ENCODE measurements around the gene FETUB.

Gene FETUB

DNA sequence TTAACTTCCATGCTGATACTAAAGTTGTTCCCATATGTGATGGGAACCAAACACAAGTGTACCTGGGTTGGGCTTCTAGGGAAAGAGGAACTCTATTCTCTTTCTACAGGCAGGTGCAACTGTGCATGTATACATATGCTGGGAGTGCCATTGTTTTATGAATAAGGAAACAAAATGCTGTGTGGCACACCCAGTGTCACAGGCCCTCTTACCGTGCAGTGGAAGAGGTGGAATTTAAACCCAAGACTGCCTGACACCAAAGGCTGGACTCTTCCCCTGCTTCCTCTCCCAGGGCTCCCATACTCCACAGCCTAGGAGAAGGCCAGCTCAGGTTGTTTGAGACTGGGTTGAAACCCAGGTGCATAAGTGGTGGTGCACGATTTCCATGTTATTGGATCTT is 1.9 kb upstream of the FETUB start:
- Mint-ChIP-seq H3K27ac (no peak overlapping the region), H3K4me1 (peaks cover 19% of the 10 kb centered on the region), H3K27me3 (peaks cover 2% of the 10 kb centered on the region), H3K36me3 (ENCODE audit: low read depth) (no peaks in the 10 kb centered on the region), H3K9me3 (no peaks in the 10 kb centered on the region), H3K4me3 (no peak overlapping the region)
- ATAC-seq (no peak), DNase-seq (no peak)

DNA sequence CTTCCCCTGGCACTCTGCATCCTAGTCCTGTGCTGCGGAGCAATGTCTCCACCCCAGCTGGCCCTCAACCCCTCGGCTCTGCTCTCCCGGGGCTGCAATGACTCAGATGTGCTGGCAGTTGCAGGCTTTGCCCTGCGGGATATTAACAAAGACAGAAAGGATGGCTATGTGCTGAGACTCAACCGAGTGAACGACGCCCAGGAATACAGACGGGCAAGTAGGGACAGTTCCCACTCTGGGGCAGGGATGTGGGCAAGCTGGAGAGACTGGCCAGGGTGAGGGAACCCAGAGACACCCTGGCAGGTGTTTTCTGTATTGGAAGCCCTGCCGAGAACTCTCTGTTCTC is 247 bp downstream of the FETUB start:
- Mint-ChIP-seq H3K9me3 (no peaks in the 10 kb centered on the region), H3K27ac (no peak overlapping the region), H3K27me3 (peaks cover 8% of the 10 kb centered on the region), H3K36me3 (ENCODE audit: low read depth) (no peaks in the 10 kb centered on the region), H3K4me3 (no peak overlapping the region), H3K4me1 (peaks cover 21% of the 10 kb centered on the region)
- no peak for DNase-seq
- ATAC-seq = no peak

GRCh38 chr3:186640929-186641328 is 730 bp downstream of the FETUB start:
- ATAC-seq (no peak), DNase-seq (no peak)
- Mint-ChIP-seq H3K36me3 (ENCODE audit: low read depth) (no peaks in the 10 kb centered on the region), H3K4me1 (peaks cover 21% of the 10 kb centered on the region), H3K27ac (no peak overlapping the region), H3K9me3 (no peaks in the 10 kb centered on the region), H3K4me3 (no peak overlapping the region), H3K27me3 (peaks cover 8% of the 10 kb centered on the region)

DNA sequence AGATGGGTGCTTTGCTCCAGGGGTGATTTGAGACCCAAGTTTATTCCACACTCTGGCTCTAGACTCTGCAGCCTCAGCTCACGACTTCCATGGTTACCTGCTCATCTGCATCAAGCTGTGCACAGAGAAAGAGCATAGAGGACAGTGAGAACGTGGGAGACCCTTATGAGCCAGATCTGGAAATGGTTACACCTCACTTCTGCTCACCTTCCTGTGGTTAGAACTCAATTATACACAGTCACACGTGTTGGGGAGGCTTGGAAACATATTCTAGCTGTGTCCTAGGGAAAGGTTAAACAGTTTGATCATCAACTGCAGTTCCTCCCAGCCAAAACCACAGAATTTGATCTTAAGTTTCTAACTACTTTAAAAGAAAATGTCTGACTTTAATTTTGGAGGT is 1.8 kb downstream of the FETUB start:
- no peak overlapping the region for H3K4me3 Mint-ChIP-seq
- no peaks in the 10 kb centered on the region for H3K9me3 Mint-ChIP-seq
- H3K27me3 Mint-ChIP-seq = peaks cover 7% of the 10 kb centered on the region
- DNase-seq (no peak), ATAC-seq (peak; percentile 80)
- H3K36me3 Mint-ChIP-seq (ENCODE audit: low read depth) = no peaks in the 10 kb centered on the region
- H3K4me1 Mint-ChIP-seq = peaks cover 21% of the 10 kb centered on the region
- H3K27ac Mint-ChIP-seq = no peak overlapping the region

DNA sequence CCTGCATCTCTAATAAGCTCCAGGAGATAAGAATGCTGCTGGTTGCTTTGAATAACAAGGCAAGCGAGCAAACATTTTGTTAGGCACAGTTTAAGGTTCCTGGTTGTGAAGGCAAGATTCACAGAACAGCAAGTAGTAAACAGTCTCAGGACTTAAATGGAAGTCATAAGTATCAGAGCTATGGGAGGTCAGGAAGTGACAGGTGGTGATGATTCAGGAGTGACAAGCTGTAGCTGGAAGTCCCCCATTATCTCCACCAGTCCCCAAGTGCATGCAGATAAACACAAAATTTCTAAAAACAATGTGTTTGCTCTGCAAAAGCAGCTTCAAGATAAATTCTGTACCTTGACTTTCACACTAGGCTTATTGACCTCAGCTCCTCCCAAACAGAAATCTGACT is 3.3 kb downstream of the FETUB start:
- H3K4me1 Mint-ChIP-seq = peaks cover 21% of the 10 kb centered on the region
- H3K9me3 Mint-ChIP-seq = no peaks in the 10 kb centered on the region
- no peak overlapping the region for H3K27ac Mint-ChIP-seq
- H3K4me3 Mint-ChIP-seq = no peak overlapping the region
- ATAC-seq = peak; percentile 78
- no peaks in the 10 kb centered on the region for H3K36me3 Mint-ChIP-seq (ENCODE audit: low read depth)
- peaks cover 6% of the 10 kb centered on the region for H3K27me3 Mint-ChIP-seq
- DNase-seq = no peak

GRCh38 chr3:186644683-186645082 is 4.5 kb downstream of the FETUB start:
- Mint-ChIP-seq H3K4me1 (peaks cover 21% of the 10 kb centered on the region), H3K27ac (no peak overlapping the region), H3K27me3 (peaks cover 6% of the 10 kb centered on the region), H3K36me3 (ENCODE audit: low read depth) (no peaks in the 10 kb centered on the region), H3K4me3 (no peak overlapping the region), H3K9me3 (no peaks in the 10 kb centered on the region)
- ATAC-seq (no peak), DNase-seq (no peak)

DNA sequence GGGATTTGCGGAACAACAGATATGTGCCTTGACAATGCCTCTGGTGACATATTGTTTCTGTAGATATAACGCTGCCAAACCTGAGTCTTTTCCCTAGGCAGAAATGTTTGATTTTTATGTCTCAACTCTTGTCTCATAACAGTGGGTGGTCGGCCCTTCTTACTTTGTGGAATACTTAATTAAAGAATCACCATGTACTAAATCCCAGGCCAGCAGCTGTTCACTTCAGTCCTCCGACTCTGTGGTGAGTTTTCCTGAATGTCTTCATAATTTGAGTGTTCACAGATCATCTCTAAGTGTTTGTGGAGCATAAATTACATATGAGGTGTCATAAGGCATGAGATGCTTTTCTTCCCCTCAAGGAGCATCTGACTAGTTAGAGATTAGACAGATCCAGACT is 5.9 kb downstream of the FETUB start:
- ATAC-seq = no peak
- no peak overlapping the region for H3K4me3 Mint-ChIP-seq
- peaks cover 6% of the 10 kb centered on the region for H3K27me3 Mint-ChIP-seq

DNA sequence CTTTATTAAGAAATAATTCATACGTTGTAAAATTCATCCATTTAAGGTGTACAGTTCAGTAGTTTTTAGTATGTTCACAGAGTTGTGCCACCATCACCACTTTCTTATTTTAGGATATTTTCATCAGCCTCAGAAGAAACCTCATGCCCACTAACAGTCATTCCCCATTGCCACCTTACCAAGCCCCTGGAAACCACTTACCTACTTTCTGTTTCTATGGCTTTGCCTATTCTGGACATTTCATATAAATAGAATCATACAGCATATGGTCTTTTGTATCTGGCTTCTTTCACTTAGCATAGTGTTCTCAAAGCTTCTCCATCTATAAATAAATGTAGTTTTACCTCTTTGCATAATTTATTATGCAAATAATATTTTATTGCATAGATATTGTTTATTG is 6.6 kb downstream of the FETUB start:
- H3K27me3 Mint-ChIP-seq = peaks cover 8% of the 10 kb centered on the region
- no peak overlapping the region for H3K27ac Mint-ChIP-seq
- peaks cover 15% of the 10 kb centered on the region for H3K4me1 Mint-ChIP-seq
- no peak for DNase-seq
- no peaks in the 10 kb centered on the region for H3K9me3 Mint-ChIP-seq
- no peak for ATAC-seq
- H3K4me3 Mint-ChIP-seq = no peak overlapping the region
- H3K36me3 Mint-ChIP-seq (ENCODE audit: low read depth) = no peaks in the 10 kb centered on the region

More for the DNA sequence above, 5.9 kb downstream of the FETUB start:
- DNase-seq = no peak
- no peak overlapping the region for H3K27ac Mint-ChIP-seq
- no peaks in the 10 kb centered on the region for H3K9me3 Mint-ChIP-seq
- H3K36me3 Mint-ChIP-seq (ENCODE audit: low read depth) = no peaks in the 10 kb centered on the region
- peaks cover 20% of the 10 kb centered on the region for H3K4me1 Mint-ChIP-seq

DNA sequence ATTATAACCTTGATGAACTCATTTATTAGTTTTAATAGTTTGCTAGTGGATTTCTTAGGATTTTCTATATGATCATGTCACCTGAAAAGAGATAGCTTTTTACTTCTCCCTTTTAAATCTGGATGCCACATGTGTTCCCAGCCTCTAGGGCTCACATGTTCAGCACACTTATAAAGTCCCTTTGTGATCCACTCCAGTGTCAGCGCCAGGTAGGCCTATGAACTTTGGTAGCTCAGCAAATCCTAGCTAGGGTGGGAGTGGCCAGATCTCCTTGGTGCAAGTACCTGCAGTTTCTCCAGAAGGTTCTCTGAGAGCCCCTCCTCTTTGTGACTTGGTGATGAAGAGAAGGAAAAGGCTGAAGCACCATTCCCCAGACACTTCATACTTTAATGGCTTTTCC is 8.7 kb downstream of the FETUB start:
- Mint-ChIP-seq H3K27me3 (peaks cover 11% of the 10 kb centered on the region), H3K36me3 (ENCODE audit: low read depth) (no peaks in the 10 kb centered on the region), H3K4me3 (no peak overlapping the region), H3K9me3 (no peaks in the 10 kb centered on the region), H3K4me1 (peaks cover 3% of the 10 kb centered on the region), H3K27ac (no peak overlapping the region)
- ATAC-seq = no peak
- no peak for DNase-seq

DNA sequence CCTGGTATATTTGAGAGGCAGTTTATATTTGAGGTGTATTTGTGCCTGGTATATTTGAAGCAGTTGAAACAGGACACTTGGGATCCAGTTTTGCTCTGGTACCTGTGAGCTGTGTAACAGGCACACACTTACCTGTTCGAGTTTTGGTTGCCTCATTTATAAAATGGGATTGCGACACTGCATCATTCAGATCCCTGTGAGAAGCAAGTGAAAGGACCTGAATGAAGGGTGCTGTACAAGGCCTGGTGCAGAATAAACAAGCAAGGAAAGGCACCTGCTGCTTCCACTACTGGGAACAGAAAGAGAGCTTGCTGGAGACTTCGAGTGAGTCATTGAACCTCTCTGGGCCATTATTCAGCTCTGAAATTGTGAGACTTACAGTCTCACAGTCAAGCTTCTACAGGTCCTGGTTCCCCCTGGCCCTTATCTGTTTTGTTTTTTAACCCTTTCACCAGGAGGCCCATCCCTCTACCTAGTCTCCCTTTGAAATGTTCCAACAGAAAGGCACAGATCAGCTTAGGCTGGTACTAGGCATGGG is 11.5 kb downstream of the FETUB start:
- H3K27ac Mint-ChIP-seq = no peak overlapping the region
- DNase-seq (no peak), ATAC-seq (no peak)
- no peaks in the 10 kb centered on the region for H3K36me3 Mint-ChIP-seq (ENCODE audit: low read depth)
- H3K4me1 Mint-ChIP-seq = peaks cover 3% of the 10 kb centered on the region
- H3K4me3 Mint-ChIP-seq = no peak overlapping the region
- H3K27me3 Mint-ChIP-seq = peaks cover 5% of the 10 kb centered on the region
- no peaks in the 10 kb centered on the region for H3K9me3 Mint-ChIP-seq

GRCh38 chr3:186653080-186653707 is 13.0 kb downstream of the FETUB start:
- H3K9me3 Mint-ChIP-seq = no peaks in the 10 kb centered on the region
- no peak for DNase-seq
- no peak overlapping the region for H3K27ac Mint-ChIP-seq
- no peak for ATAC-seq
- H3K4me3 Mint-ChIP-seq = no peak overlapping the region
- H3K27me3 Mint-ChIP-seq = peaks cover 5% of the 10 kb centered on the region
- peaks cover 3% of the 10 kb centered on the region for H3K4me1 Mint-ChIP-seq
- H3K36me3 Mint-ChIP-seq (ENCODE audit: low read depth) = no peaks in the 10 kb centered on the region

DNA sequence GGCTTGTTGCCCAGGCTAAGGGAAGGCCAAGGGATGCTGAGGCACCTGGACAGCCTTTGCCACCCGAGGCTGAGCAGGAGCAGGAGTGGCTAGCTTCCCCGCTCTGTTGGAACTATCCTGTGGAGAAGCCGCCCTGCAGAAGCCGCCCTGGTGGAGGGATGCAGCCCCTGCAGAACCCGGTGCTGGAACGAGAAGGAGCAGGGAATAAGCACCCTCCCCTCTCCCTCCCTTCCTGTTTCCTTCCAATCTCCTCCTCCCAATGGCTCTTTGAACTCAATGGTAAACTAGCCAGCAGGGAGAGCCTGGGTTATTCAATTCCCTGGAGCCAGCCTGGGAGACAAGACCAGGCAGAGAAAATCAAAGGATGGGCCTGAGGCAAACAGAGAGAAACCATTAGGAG is 13.8 kb downstream of the FETUB start:
- Mint-ChIP-seq H3K4me3 (no peak overlapping the region), H3K27me3 (peaks cover 5% of the 10 kb centered on the region), H3K36me3 (ENCODE audit: low read depth) (no peaks in the 10 kb centered on the region), H3K9me3 (no peaks in the 10 kb centered on the region), H3K27ac (no peak overlapping the region), H3K4me1 (peaks cover 3% of the 10 kb centered on the region)
- DNase-seq (no peak), ATAC-seq (no peak)

DNA sequence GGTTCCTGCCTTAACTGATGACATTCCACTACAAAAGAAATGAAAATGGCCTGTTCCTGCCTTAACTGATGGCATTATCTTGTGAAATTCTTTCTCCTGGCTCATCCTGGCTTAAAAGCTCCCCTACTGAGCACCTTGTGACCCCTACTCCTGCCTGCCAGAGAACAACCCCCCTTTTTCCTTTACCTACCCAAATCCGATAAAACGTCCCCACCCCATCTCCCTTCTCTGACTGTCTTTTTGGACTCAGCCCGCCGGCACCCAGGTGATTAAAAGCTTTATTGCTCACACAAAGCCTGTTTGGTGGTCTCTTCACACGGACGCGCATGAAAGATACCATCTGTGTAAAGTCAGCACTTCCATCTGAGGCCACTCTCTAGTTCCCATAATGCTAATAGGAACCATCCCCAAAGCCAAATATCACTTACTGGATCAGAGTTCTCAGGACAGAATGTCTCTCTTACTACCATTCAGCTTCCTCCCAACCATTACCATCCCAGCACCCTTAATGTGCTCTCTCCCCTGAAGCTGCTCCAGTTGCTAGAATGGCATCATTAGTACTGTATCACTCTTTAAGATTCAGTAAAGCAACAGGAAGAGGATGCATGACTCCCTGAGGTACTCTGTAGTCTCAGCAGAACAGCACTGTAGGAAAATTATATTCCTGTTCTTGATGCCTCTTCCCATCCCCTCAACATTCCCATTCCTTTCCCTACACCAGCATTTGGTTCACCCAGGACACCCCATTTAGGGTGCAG is 23.3 kb downstream of the FETUB start:
- no peaks in the 10 kb centered on the region for H3K9me3 Mint-ChIP-seq
- peaks cover 11% of the 10 kb centered on the region for H3K27me3 Mint-ChIP-seq
- no peak overlapping the region for H3K4me3 Mint-ChIP-seq
- H3K4me1 Mint-ChIP-seq = peaks cover 4% of the 10 kb centered on the region
- no peak for DNase-seq
- H3K27ac Mint-ChIP-seq = no peak overlapping the region
- no peak for ATAC-seq
- no peaks in the 10 kb centered on the region for H3K36me3 Mint-ChIP-seq (ENCODE audit: low read depth)

- no peaks in the 10 kb centered on the region for H3K36me3 Mint-ChIP-seq (ENCODE audit: low read depth)
- no peak overlapping the region for H3K27ac Mint-ChIP-seq
- H3K9me3 Mint-ChIP-seq = no peaks in the 10 kb centered on the region
- DNase-seq (no peak), ATAC-seq (no peak)
- H3K4me3 Mint-ChIP-seq = no peak overlapping the region
- peaks cover 5% of the 10 kb centered on the region for H3K4me1 Mint-ChIP-seq
- peaks cover 11% of the 10 kb centered on the region for H3K27me3 Mint-ChIP-seq
These were observed 23.9 kb downstream of the FETUB start for GRCh38 chr3:186664119-186664495.

GRCh38 chr3:186664506-186664905 is 24.3 kb downstream of the FETUB start:
- H3K4me1 Mint-ChIP-seq = peaks cover 9% of the 10 kb centered on the region
- no peak overlapping the region for H3K4me3 Mint-ChIP-seq
- peaks cover 11% of the 10 kb centered on the region for H3K27me3 Mint-ChIP-seq
- DNase-seq (no peak), ATAC-seq (no peak)
- no peak overlapping the region for H3K27ac Mint-ChIP-seq
- no peaks in the 10 kb centered on the region for H3K36me3 Mint-ChIP-seq (ENCODE audit: low read depth)
- H3K9me3 Mint-ChIP-seq = no peaks in the 10 kb centered on the region
